Endothelial cell of umbilical vein (primary cell): ENCODE measurements around the gene ZNF548. TPM values are rescaled to one million over a fixed set of nuclear protein-coding genes. Genes with fewer than 3 reads are reported as not detected.
A peak's percentile ranks its signal among the peaks of the same experiment; 100 is the strongest.

Experiments used
- BruUV-seq: library from RNA; stranded (reverse); fragments of 400-500 nt; replicated peaks from 2 replicates; lab custom pipeline; 2021; lab: Mats Ljungman, UMichigan
- CTCF ChIA-PET: fragments of 300-600, 350-600 bp; sonication (Branson Sonifier 250); formaldehyde crosslinking; loops from one replicate; lab custom pipeline; 2021; ENCODE audit warnings: antibody characterized with exemption, inconsistent platforms; lab: Charles Lee
- POLR2A ChIA-PET: fragments of 300-600, 350-600 bp; sonication (Branson Sonifier 250); formaldehyde crosslinking; loops from one replicate; lab custom pipeline; 2021; ENCODE audit warnings: antibody characterized with exemption, inconsistent platforms; lab: Charles Lee
- DNase-seq: peaks from one replicate; pipeline ENCODE4 v3.0.0-alpha.2; 2011; ENCODE audit warnings: low read depth, low spot score
- FAIRE-seq: peaks from 2 replicates; lab custom pipeline; 2011; peaks lifted over from hg19 to GRCh38; lab: Jason Lieb, UNC
- H2AFZ ChIP-seq: 2 replicates; pipeline ENCODE4 v1.6.0; 2012; ENCODE audit warnings: low read depth, low read length, control low read depth, inconsistent platforms
- H3K27ac ChIP-seq: 2 replicates; pipeline ENCODE4 v1.5.1; 2011; ENCODE audit warnings: low read depth, mild to moderate bottlenecking, control low read depth, low read length, moderate library complexity; ENCODE audit not compliant: insufficient read depth
- H3K27me3 ChIP-seq, 2 experiments: 2 replicates each; pipeline versions ENCODE4 v1.6.0 to v1.6.1; 2011; ENCODE audit warnings: low read length in 2 of 2, mixed read lengths in 1 of 2; ENCODE audit not compliant: control insufficient read depth in 2 of 2, insufficient read depth in 2 of 2
- H3K36me3 ChIP-seq, 2 experiments: 2 replicates in 1 of 2; 3 replicates in 1 of 2; pipeline ENCODE4 v1.5.1; 2011; ENCODE audit warnings: low read length in 2 of 2, mild to moderate bottlenecking in 1 of 2, moderate library complexity in 1 of 2; ENCODE audit not compliant: control insufficient read depth in 2 of 2, insufficient read depth in 2 of 2; ENCODE audit errors: extremely low read depth in 1 of 2
- H3K4me1 ChIP-seq: 3 replicates; pipeline ENCODE4 v1.5.1; 2011; ENCODE audit warnings: mild to moderate bottlenecking, low read length; ENCODE audit not compliant: control insufficient read depth, insufficient read depth; ENCODE audit errors: extremely low read depth
- H3K4me2 ChIP-seq: 2 replicates; pipeline ENCODE4 v1.6.1; 2011; ENCODE audit warnings: low read length, control low read depth, mixed read lengths; ENCODE audit not compliant: insufficient read depth
- H3K4me3 ChIP-seq, 3 experiments: fragments of 200-600 bp in 1 of 3; sonication (generic), shearing (Covaris generic) in 1 of 3; replicated peaks in 1 of 3; 2 replicates each; pipeline ENCODE4 v1.5.1; 2011 to 2016; ENCODE audit warnings: control low read depth in 3 of 3, low read length in 3 of 3, mild to moderate bottlenecking in 2 of 3, inconsistent platforms in 1 of 3, low read depth in 1 of 3, moderate library complexity in 1 of 3; ENCODE audit not compliant: insufficient read depth in 1 of 3
- H3K79me2 ChIP-seq: 2 replicates; pipeline ENCODE4 v1.6.0; 2012; ENCODE audit warnings: low read length, inconsistent platforms; ENCODE audit not compliant: control insufficient read depth, insufficient read depth
- H3K9ac ChIP-seq: replicated peaks from 2 replicates; pipeline ENCODE3; 2011; ENCODE audit warnings: low read length, control low read depth; ENCODE audit not compliant: insufficient read depth; ENCODE audit errors: extremely low read depth
- H3K9me1 ChIP-seq: replicated peaks from 3 replicates; pipeline ENCODE4 v1.6.0; 2011; ENCODE audit warnings: mild to moderate bottlenecking, low read length; ENCODE audit not compliant: control insufficient read depth, insufficient read depth; ENCODE audit errors: extremely low read depth
- H3K9me3 ChIP-seq: replicated peaks from 2 replicates; pipeline ENCODE4 v1.5.1; 2012; ENCODE audit warnings: low read length, inconsistent platforms; ENCODE audit not compliant: control insufficient read depth, insufficient read depth
- H4K20me1 ChIP-seq: replicated peaks from 2 replicates; pipeline ENCODE3; 2011; ENCODE audit warnings: mild to moderate bottlenecking, low read length; ENCODE audit not compliant: control insufficient read depth, insufficient read depth; ENCODE audit errors: extremely low read depth
- EZH2 ChIP-seq: IDR thresholded peaks from 2 replicates; pipeline ENCODE4 v1.6.1; 2012; ENCODE audit warnings: borderline replicate concordance, low read depth, mild to moderate bottlenecking, moderate library complexity, low read length, inconsistent platforms; ENCODE audit not compliant: severe bottlenecking
- FOS ChIP-seq: IDR thresholded peaks from 2 replicates; pipeline ENCODE4 v1.6.1; 2011; ENCODE audit warnings: mild to moderate bottlenecking, low read length, moderate library complexity, borderline replicate concordance; ENCODE audit not compliant: insufficient read depth
- GATA2 ChIP-seq: IDR thresholded peaks from 2 replicates; pipeline ENCODE4 v1.7.0; 2011; ENCODE audit warnings: low read depth, mild to moderate bottlenecking, moderate library complexity, mixed read lengths, low read length; ENCODE audit not compliant: insufficient read length, insufficient read depth
- JUN ChIP-seq: IDR thresholded peaks from 2 replicates; pipeline ENCODE4 v1.6.1; 2011; ENCODE audit warnings: borderline replicate concordance, low read depth; ENCODE audit not compliant: insufficient read length, insufficient read depth
- MAX ChIP-seq: IDR thresholded peaks from 2 replicates; pipeline ENCODE4 v1.6.1; 2011; ENCODE audit not compliant: insufficient read depth, insufficient read length
- MYC ChIP-seq: IDR thresholded peaks from one replicate; pipeline ENCODE4 v1.6.1; 2011; ENCODE audit warnings: mild to moderate bottlenecking, low read depth, low read length
- POLR2A ChIP-seq: IDR thresholded peaks from 2 replicates; pipeline ENCODE4 v1.6.1; 2012; ENCODE audit warnings: low read depth, mild to moderate bottlenecking, control low read depth, low read length
- POLR2AphosphoS5 ChIP-seq: IDR thresholded peaks from 2 replicates; pipeline ENCODE4 v1.6.1; 2012; ENCODE audit warnings: low read depth, mild to moderate bottlenecking, control low read depth, low read length, moderate library complexity; ENCODE audit not compliant: insufficient read depth
- dilution Hi-C: fragments of 300-500 bp; cut with MboI; formaldehyde crosslinking; loops from one replicate; pipeline ENCODE4 v1.15.0; 2019; ENCODE audit warnings: low sequenced_read_pairs; ENCODE audit not compliant: extremely low pct_ligation_motif_present
- intact Hi-C: fragments of 100-400 bp; cut with micrococcal nuclease; formaldehyde crosslinking; loops from one replicate; pipeline ENCODE4 v1.10.0; 2022
- polyA plus RNA-seq, 4 experiments: library from polyadenylated mRNA; depleted of rRNA in 3 of 4; stranded (reverse) in 3 of 4; unstranded in 1 of 4; fragments of >200 nt; gene quantifications; 2 replicates each; pipeline versions ENCODE4 v1.2.1 to v1.2.3, GENCODE V29; 2011 to 2012; ENCODE audit warnings: missing spikeins in 1 of 4
- total RNA-seq: library from RNA; stranded (reverse); gene quantifications from 2 replicates; pipeline ENCODE4 v1.2.3, GENCODE V29; 2021
- TF ChIP-seq, protein P1 (sequence below), 2 donors: IDR thresholded peaks; 1 replicate in 1 of 2; 2 replicates in 1 of 2; pipeline ENCODE4 v1.5.1; 2011; ENCODE audit warnings: low read length in 2 of 2, mild to moderate bottlenecking in 2 of 2, moderate library complexity in 2 of 2, control low read depth in 1 of 2, inconsistent platforms in 1 of 2, low read depth in 1 of 2; ENCODE audit not compliant: insufficient read depth in 1 of 2; ENCODE audit errors: extremely low read depth in 1 of 2

ZNF548 gene
- total and polyA plus RNA-seq, 2 donors (not counting 3 experiments of a cell fraction or from before 2014, with no cell fraction given): 7.7 to 8.8 TPM

- POLR2A ChIA-PET: no interaction called here
- intact Hi-C loops: loop anchor here (1.0 to 2.0 kb wide), 5 partner anchors 24 to 197 kb away; partner anchors contain the start of genes ZNF134, ZNF17, ZNF211 and ZNF416
- TSS peak; percentile 38 for BruUV-seq
Measured at GRCh38 chr19:57435062-57435978, 45.7 kb downstream of the ZNF548 start, which contains the start of gene ZNF749. TSS of gene ZNF749 (plus strand) at chr19:57435325. CDS start at chr19:57435579, 254 bp downstream.

DNA sequence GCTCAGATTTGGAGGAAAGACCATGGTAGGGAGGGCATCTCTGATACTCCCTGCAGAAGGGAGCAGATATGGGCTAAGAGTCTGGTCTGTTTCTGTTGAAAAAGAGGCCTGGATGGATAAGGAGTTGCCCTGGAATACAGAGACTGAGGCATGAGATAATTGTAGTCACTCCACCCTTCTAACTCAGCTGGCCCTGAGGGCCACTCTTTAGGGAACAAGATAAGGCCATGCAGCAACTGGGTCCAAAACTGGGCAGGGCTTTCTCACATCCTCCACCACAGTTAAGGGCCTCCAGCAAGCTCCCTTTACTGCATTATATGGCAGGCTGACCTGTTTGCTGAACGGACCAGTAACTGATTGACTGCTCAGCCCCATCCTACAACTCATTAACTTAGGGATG is 46.8 kb downstream of the ZNF548 start:
- intact Hi-C loops: no loop called here
- no peaks in the 10 kb centered on the region for H4K20me1 ChIP-seq
- peak overlapping the region in 1 of 3 experiments; percentile 81 for H3K4me3 ChIP-seq
- BruUV-seq: TSS peak; percentile 18
- ChIA-PET CTCF (no interaction called here), POLR2A (no interaction called here)
- DNase-seq (no peak), FAIRE-seq (no peak)
- TF ChIP-seq FOS: no peak
- TF ChIP-seq EZH2: no peak
- TF ChIP-seq POLR2AphosphoS5: no peak
- TF ChIP-seq MAX: no peak
- no peak for TF ChIP-seq JUN
- no peak for TF ChIP-seq MYC
- TF ChIP-seq, protein P1, sequence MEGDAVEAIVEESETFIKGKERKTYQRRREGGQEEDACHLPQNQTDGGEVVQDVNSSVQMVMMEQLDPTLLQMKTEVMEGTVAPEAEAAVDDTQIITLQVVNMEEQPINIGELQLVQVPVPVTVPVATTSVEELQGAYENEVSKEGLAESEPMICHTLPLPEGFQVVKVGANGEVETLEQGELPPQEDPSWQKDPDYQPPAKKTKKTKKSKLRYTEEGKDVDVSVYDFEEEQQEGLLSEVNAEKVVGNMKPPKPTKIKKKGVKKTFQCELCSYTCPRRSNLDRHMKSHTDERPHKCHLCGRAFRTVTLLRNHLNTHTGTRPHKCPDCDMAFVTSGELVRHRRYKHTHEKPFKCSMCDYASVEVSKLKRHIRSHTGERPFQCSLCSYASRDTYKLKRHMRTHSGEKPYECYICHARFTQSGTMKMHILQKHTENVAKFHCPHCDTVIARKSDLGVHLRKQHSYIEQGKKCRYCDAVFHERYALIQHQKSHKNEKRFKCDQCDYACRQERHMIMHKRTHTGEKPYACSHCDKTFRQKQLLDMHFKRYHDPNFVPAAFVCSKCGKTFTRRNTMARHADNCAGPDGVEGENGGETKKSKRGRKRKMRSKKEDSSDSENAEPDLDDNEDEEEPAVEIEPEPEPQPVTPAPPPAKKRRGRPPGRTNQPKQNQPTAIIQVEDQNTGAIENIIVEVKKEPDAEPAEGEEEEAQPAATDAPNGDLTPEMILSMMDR (IDR thresholded peaks at IDR 0.05; ENCODE audit: extremely low read depth in 1 of 2, insufficient read depth in 1 of 2, low read depth in 1 of 2, low read length in 2 of 2): no peak
- no peak for TF ChIP-seq POLR2A
- no peak for TF ChIP-seq GATA2
- peaks cover 17% of the 10 kb centered on the region for H3K79me2 ChIP-seq
- dilution Hi-C loops: no loop called here
- H3K27me3 ChIP-seq: no peaks in the 10 kb centered on the region
- no peaks in the 10 kb centered on the region for H3K9me3 ChIP-seq
- H3K36me3 ChIP-seq: peaks cover 0 to 2% of the 10 kb centered on the region in 2 experiments
- H3K27ac ChIP-seq: no peak overlapping the region
- no peak overlapping the region for H2AFZ ChIP-seq
- peaks cover 10% of the 10 kb centered on the region for H3K4me1 ChIP-seq
- peak overlapping the region; percentile 73 for H3K4me2 ChIP-seq
- H3K9me1 ChIP-seq: no peaks in the 10 kb centered on the region
- no peak overlapping the region for H3K9ac ChIP-seq

More at GRCh38 chr19:57435062-57435978, 45.7 kb downstream of the ZNF548 start, which contains the start of gene ZNF749:
- Histone ChIP-seq H4K20me1 (no peaks in the 10 kb centered on the region), H2AFZ (peak within 1 kb of the TSS; percentile 98), H3K4me1 (peaks cover 10% of the 10 kb centered on the region), H3K79me2 (peaks cover 17% of the 10 kb centered on the region), H3K9me1 (no peaks in the 10 kb centered on the region), H3K4me2 (peak within 1 kb of the TSS; percentile 83), H3K4me3 (peak within 1 kb of the TSS; percentile 58 to 81 (median 68)), H3K27me3 (no peaks in the 10 kb centered on the region), H3K9me3 (no peaks in the 10 kb centered on the region), H3K27ac (no peak within 1 kb of the TSS), H3K36me3 (peaks cover 0 to 2% of the 10 kb centered on the region in 2 experiments), H3K9ac (peak within 1 kb of the TSS; percentile 69)
- FAIRE-seq: peak; percentile 99
- peak; percentile 98 for DNase-seq
- dilution Hi-C loops: no loop called here
- no peak for TF ChIP-seq GATA2
- peak; percentile 37 for TF ChIP-seq POLR2AphosphoS5
- no peak for TF ChIP-seq FOS
- TF ChIP-seq EZH2: no peak
- peak; percentile 6 for TF ChIP-seq MYC
- no peak for TF ChIP-seq MAX
- no peak for TF ChIP-seq JUN
- peak; percentile 14 for TF ChIP-seq POLR2A
- CTCF ChIA-PET: interaction anchor here (1.2 to 1.8 kb wide), 2 partner anchors 29 to 246 kb away, joined by 3 to 7 read pairs; partner anchors contain the start of gene ZNF551
